PC-9 (cell line): ENCODE data around the gene NRG4.

Experiments
- CTCF ChIP-seq: fragments of 200-600 bp; sonication (generic); conservative IDR thresholded peaks from 2 replicates; pipeline ENCODE4 v1.6.1; 2017; ENCODE audit warnings: mixed run types, antibody characterized with exemption, mild to moderate bottlenecking, moderate library complexity
- EZH2 ChIP-seq: fragments of 200-600 bp; sonication (generic); IDR thresholded peaks from 2 replicates; pipeline ENCODE4 v1.8.0; 2017; ENCODE audit warnings: antibody characterized with exemption, low read depth

DNA sequence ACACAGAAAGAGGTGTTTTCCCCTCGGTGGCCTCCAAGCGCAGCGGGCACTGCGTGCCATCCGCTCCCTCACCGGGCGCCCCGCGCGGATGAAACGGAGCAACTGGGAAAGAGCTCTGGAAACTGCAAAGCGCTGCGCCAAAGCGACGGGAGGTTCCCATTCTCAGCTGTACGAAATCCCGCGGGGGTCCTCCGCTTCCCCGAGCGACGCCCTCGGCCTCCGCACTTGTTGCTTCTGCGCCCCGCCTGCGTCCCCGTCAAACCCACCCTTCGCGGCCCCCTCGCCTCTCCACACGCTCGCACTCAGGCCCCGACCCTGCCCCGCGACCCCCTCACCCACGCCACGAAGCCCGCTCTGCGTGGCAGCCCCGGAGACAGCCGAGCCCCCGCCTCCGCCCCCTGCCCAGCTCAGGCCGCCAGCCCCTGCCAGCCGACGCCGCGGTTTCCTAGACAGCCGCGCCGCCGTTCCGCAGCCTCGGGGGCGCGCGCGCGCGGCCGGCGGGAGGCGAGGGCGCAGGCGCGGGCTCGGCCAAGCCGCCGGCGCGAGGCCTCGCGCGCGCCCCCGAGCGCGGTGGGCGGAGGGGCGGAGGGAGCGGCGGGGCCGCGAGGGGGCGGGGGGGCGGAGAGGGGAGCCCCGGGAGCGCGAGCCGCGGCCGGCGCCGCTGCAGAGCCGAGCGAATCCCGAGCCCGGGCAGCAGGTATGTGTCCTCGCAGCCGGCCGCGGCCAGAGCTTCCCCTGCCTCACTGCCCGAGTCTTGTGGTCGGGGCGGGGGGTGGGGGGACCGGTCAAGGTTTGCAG, 47.3 kb upstream of the NRG4 start, which contains the start of gene TMEM266:
- TF ChIP-seq CTCF: no peak
- no peak for TF ChIP-seq EZH2
